PC-3 (cell line): ENCODE measurements around the gene ATXN7L1. TPM values are rescaled to one million over a fixed set of nuclear protein-coding genes. Genes with fewer than 3 reads are reported as not detected.
A peak's percentile ranks its signal among the peaks of the same experiment; 100 is the strongest.

Source experiments
- ATAC-seq: fragments of 200-7000 bp; cut with Tn5 transposase; 2 replicates; pipeline ENCODE4 v1.9.1; 2020; ENCODE audit warnings: mild to moderate bottlenecking, moderate library complexity
- Bru-seq: library from RNA; stranded (reverse); fragments of 400-500 nt; gene quantifications from one replicate; lab custom pipeline; 2021; lab: Mats Ljungman, UMichigan
- BruChase-seq, 2 experiments: library from RNA; stranded (reverse); fragments of 400-500 nt; gene quantifications; one replicate each; lab custom pipeline; 2021; lab: Mats Ljungman, UMichigan
- BruUV-seq: library from RNA; stranded (reverse); fragments of 400-500 nt; replicated peaks from 2 replicates; lab custom pipeline; 2021; lab: Mats Ljungman, UMichigan
- CTCF ChIA-PET: fragments of 300-600 bp; sonication (Branson Sonifier 250); formaldehyde crosslinking; loops from one replicate; lab custom pipeline; 2022; ENCODE audit warnings: antibody characterized with exemption; lab: Charles Lee
- POLR2A ChIA-PET: fragments of 300-600 bp; sonication (Branson Sonifier 250); formaldehyde crosslinking; loops from one replicate; lab custom pipeline; 2022; ENCODE audit warnings: antibody characterized with exemption; ENCODE audit not compliant: unreplicated experiment; lab: Charles Lee
- DNase-seq: peaks from one replicate; pipeline ENCODE4 v3.0.0-alpha.2; 2015
- H2AFZ ChIP-seq: fragments of 300-600 bp; sonication (generic); 2 replicates; pipeline ENCODE4 v1.6.0; 2016; ENCODE audit warnings: antibody characterized with exemption, low read length
- H3F3A ChIP-seq: fragments of 300-600 bp; sonication (generic); one replicate; pipeline ENCODE4 v1.6.0; 2017; ENCODE audit warnings: antibody characterized with exemption, low read length, control low read depth, mild to moderate bottlenecking; ENCODE audit not compliant: unreplicated experiment
- H3K27ac ChIP-seq: fragments of 300-600 bp; sonication (generic); 2 replicates; pipeline ENCODE4 v1.5.1; 2016; ENCODE audit warnings: mild to moderate bottlenecking, low read length
- H3K27me3 ChIP-seq: fragments of 300-600 bp; sonication (generic); 2 replicates; pipeline ENCODE4 v1.6.1; 2016; ENCODE audit warnings: low read length, mixed read lengths
- H3K36me3 ChIP-seq: fragments of 300-600 bp; sonication (generic); 2 replicates; pipeline ENCODE4 v1.6.1; 2016; ENCODE audit warnings: low read depth, mixed run types, low read length, mixed read lengths
- H3K4me1 ChIP-seq: fragments of 300-600 bp; sonication (generic); 2 replicates; pipeline ENCODE4 v1.5.1; 2016; ENCODE audit warnings: low read length; ENCODE audit not compliant: insufficient read depth
- H3K4me2 ChIP-seq: fragments of 300-600 bp; sonication (generic); 2 replicates; pipeline ENCODE4 v1.6.0; 2016; ENCODE audit warnings: low read length
- H3K4me3 ChIP-seq: fragments of 300-600 bp; sonication (generic); 2 replicates; pipeline ENCODE4 v1.5.1; 2016; ENCODE audit warnings: mild to moderate bottlenecking, low read length, mixed read lengths
- H3K79me2 ChIP-seq: fragments of 300-600 bp; sonication (generic); 2 replicates; pipeline ENCODE4 v1.6.1; 2017; ENCODE audit warnings: low read length, mixed read lengths
- H3K9ac ChIP-seq: fragments of 300-600 bp; sonication (generic); 2 replicates; pipeline ENCODE4 v1.6.0; 2016; ENCODE audit warnings: mild to moderate bottlenecking, low read length
- H3K9me2 ChIP-seq: fragments of 300-600 bp; sonication (generic); replicated peaks from 2 replicates; pipeline ENCODE4 v1.6.1; 2016; ENCODE audit warnings: mixed run types, low read length, mixed read lengths
- H3K9me3 ChIP-seq: fragments of 300-600 bp; sonication (generic); 2 replicates; pipeline ENCODE4 v1.6.1; 2016; ENCODE audit warnings: low read length, mixed read lengths
- H4K20me1 ChIP-seq: fragments of 300-600 bp; sonication (generic); 2 replicates; pipeline ENCODE4 v1.6.1; 2016; ENCODE audit warnings: low read length, mixed read lengths
- EZH2 ChIP-seq: fragments of 300-600 bp; sonication (generic); IDR thresholded peaks from one replicate; pipeline ENCODE4 v1.6.1; 2017; ENCODE audit warnings: antibody characterized with exemption, mild to moderate bottlenecking, low read length; ENCODE audit not compliant: unreplicated experiment
- EZH2phosphoT487 ChIP-seq: fragments of 300-600 bp; sonication (generic); IDR thresholded peaks from 2 replicates; pipeline ENCODE4 v1.6.1; 2018; ENCODE audit warnings: mild to moderate bottlenecking, antibody characterized with exemption, low read length, borderline replicate concordance
- intact Hi-C: fragments of 100-400 bp; cut with micrococcal nuclease; formaldehyde crosslinking; loops from 2 replicates; pipeline ENCODE4 v1.9.0; 2023
- long read RNA-seq: library from polyadenylated mRNA; unstranded; transcript quantifications from one replicate; pipeline ENCODE4 v2.0.0, GENCODE V29; 2021; ENCODE audit not compliant: unreplicated experiment
- total RNA-seq: library from RNA; depleted of rRNA; stranded (reverse); fragments of >200 nt; gene quantifications from 2 replicates; pipeline ENCODE4 v1.2.3, GENCODE V29; 2014; rRNA removed
- TF ChIP-seq, protein P1 (sequence below): fragments of 300-600 bp; sonication (generic); conservative IDR thresholded peaks from 2 replicates; pipeline ENCODE4 v1.5.1; 2017; ENCODE audit warnings: antibody characterized with exemption, low read depth, mild to moderate bottlenecking, low read length

The ATXN7L1 gene, protein sequence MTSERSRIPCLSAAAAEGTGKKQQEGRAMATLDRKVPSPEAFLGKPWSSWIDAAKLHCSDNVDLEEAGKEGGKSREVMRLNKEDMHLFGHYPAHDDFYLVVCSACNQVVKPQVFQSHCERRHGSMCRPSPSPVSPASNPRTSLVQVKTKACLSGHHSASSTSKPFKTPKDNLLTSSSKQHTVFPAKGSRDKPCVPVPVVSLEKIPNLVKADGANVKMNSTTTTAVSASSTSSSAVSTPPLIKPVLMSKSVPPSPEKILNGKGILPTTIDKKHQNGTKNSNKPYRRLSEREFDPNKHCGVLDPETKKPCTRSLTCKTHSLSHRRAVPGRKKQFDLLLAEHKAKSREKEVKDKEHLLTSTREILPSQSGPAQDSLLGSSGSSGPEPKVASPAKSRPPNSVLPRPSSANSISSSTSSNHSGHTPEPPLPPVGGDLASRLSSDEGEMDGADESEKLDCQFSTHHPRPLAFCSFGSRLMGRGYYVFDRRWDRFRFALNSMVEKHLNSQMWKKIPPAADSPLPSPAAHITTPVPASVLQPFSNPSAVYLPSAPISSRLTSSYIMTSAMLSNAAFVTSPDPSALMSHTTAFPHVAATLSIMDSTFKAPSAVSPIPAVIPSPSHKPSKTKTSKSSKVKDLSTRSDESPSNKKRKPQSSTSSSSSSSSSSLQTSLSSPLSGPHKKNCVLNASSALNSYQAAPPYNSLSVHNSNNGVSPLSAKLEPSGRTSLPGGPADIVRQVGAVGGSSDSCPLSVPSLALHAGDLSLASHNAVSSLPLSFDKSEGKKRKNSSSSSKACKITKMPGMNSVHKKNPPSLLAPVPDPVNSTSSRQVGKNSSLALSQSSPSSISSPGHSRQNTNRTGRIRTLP
- total RNA-seq (6.2 and 16.0 TPM in 2 replicates), Bru-seq, nascent RNA (percentile 77 among the genes with signal in this experiment), BruChase-seq, experiment 1, labeled RNA remaining after a 6-hour chase (percentile 68 among the genes with signal in this experiment), BruChase-seq, experiment 2, labeled RNA remaining after a 2-hour chase (percentile 73 among the genes with signal in this experiment)
- long read RNA-seq, transcript ATXN7L1-201 (4 exons, 1,470 nt): major isoform, 9 of 32 reads
- long read RNA-seq, partial matches to known transcripts: 4 of 32 reads
- long read RNA-seq, other reads (novel, unspliced or antisense): 18 of 32 reads

DNA sequence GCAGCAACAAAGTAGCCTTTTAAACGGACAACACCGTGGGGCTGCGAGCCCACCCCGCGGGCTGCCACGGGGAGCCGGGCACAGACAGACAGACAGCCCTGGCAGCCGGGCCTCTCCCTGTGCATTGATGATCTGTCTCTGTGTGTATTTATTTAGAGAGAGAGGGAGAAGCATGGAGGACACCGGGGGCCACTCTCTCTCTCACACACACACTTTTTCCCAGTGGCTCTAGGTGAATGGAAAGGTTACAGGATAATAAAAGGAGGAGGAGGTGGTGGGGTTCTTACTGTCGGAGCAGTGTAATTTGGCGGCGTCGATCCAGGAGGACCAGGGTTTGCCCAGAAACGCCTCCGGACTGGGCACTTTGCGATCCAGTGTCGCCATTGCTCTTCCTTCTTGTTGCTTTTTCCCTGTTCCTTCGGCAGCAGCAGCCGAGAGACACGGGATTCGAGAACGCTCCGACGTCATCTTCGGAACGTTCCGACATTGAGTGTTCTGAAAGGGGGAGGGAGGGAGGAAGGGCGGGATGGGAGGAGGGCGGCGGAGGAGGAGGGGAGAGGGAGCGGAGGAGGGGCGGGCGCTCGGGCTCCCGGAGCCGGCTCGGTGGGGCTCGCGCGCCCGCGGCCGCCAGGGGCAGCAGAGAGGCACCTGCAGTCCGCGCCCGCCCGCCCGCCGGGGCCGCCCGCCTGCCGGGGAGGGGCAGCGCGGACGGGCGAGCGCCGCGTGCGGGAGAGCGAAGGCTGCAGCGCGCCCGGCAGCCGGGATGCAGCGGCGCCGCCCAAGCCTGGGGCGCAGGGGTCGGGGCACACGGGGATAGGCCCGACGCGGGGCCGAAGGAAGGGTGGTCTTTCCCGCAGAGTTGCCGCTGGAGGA is at the start of gene ATXN7L1:
TSS of gene ATXN7L1 (minus strand) at position 509 of the 873 bp plus-strand sequence. CDS start at position 468, 41 bp downstream.
- Histone ChIP-seq H3F3A (no peaks in the 10 kb centered on the region), H3K4me2 (peak within 1 kb of the TSS; percentile 95), H4K20me1 (peaks cover 8% of the 10 kb centered on the region; the same call in 1 of the 2 replicates), H3K9ac (peak within 1 kb of the TSS; percentile 92), H3K36me3 (no peaks in the 10 kb centered on the region), H3K27me3 (no peaks in the 10 kb centered on the region), H3K4me3 (peak within 1 kb of the TSS; percentile 90), H3K27ac (peak within 1 kb of the TSS; percentile 62), H3K9me3 (no peaks in the 10 kb centered on the region), H3K9me2 (no peaks in the 10 kb centered on the region), H2AFZ (peak within 1 kb of the TSS; percentile 83), H3K79me2 (peaks cover 42% of the 10 kb centered on the region), H3K4me1 (peaks cover 32% of the 10 kb centered on the region)
- ChIA-PET POLR2A (no interaction called here), CTCF (interaction anchor here (1.2 kb wide), 1 partner anchor 20 kb away, joined by 7 read pairs; no protein-coding TSS in a partner anchor)
- DNase-seq (peak; percentile 99), ATAC-seq (peak; percentile 77)
- BruUV-seq: TSS peak; percentile 76
- intact Hi-C loops: loop anchor here (1.0 to 5.0 kb wide), 8 partner anchors 20 to 276 kb away; no protein-coding TSS in a partner anchor
- TF ChIP-seq EZH2phosphoT487: no peak
- TF ChIP-seq, protein P1, sequence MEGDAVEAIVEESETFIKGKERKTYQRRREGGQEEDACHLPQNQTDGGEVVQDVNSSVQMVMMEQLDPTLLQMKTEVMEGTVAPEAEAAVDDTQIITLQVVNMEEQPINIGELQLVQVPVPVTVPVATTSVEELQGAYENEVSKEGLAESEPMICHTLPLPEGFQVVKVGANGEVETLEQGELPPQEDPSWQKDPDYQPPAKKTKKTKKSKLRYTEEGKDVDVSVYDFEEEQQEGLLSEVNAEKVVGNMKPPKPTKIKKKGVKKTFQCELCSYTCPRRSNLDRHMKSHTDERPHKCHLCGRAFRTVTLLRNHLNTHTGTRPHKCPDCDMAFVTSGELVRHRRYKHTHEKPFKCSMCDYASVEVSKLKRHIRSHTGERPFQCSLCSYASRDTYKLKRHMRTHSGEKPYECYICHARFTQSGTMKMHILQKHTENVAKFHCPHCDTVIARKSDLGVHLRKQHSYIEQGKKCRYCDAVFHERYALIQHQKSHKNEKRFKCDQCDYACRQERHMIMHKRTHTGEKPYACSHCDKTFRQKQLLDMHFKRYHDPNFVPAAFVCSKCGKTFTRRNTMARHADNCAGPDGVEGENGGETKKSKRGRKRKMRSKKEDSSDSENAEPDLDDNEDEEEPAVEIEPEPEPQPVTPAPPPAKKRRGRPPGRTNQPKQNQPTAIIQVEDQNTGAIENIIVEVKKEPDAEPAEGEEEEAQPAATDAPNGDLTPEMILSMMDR: 0 out of 2 replicates have a peak, but pooled peaks have one; percentile 23
- no peak for TF ChIP-seq EZH2

DNA sequence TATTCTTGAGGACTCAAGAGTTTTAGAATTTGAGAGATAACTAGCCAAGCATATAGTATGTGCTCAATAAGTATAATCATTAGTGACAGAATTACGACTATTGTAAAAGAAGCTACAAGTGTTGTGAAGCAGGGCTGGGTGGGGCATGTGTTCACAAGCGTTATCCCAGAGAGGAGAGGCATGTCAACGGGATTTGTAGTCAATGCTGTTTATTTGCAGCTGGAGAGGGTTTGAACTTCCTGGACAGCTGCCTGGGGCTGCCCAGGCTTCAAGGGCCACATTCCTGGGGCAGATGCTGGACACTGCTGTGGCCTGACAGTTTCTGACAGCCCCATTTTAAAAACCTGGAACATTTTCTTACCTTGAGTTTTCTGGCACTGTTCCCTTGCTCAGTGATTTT is 49.7 kb upstream of the ATXN7L1 start:
- Histone ChIP-seq H2AFZ (no peak overlapping the region), H3K9me3 (peaks cover 7% of the 10 kb centered on the region; the same call in 1 of the 2 replicates), H3F3A (no peaks in the 10 kb centered on the region), H4K20me1 (no peaks in the 10 kb centered on the region), H3K79me2 (no peaks in the 10 kb centered on the region), H3K9ac (no peak overlapping the region), H3K27me3 (no peaks in the 10 kb centered on the region), H3K36me3 (no peaks in the 10 kb centered on the region), H3K4me3 (no peak overlapping the region), H3K27ac (no peak overlapping the region), H3K4me2 (no peak overlapping the region), H3K4me1 (no peaks in the 10 kb centered on the region), H3K9me2 (no peaks in the 10 kb centered on the region)
- intact Hi-C loops: no loop called here
- CTCF ChIA-PET: no interaction called here
- no peak for ATAC-seq
- DNase-seq: no peak
- TF ChIP-seq EZH2 (no peak), EZH2phosphoT487 (no peak)
- TF ChIP-seq, protein P1: no peak
- no TSS peak for BruUV-seq
- POLR2A ChIA-PET: interaction anchor here (0.7 kb wide), 1 partner anchor 1639 kb away, joined by 4 read pairs; no protein-coding TSS in a partner anchor
